ENCODE data around the gene MTRF1.

Gene MTRF1, protein sequence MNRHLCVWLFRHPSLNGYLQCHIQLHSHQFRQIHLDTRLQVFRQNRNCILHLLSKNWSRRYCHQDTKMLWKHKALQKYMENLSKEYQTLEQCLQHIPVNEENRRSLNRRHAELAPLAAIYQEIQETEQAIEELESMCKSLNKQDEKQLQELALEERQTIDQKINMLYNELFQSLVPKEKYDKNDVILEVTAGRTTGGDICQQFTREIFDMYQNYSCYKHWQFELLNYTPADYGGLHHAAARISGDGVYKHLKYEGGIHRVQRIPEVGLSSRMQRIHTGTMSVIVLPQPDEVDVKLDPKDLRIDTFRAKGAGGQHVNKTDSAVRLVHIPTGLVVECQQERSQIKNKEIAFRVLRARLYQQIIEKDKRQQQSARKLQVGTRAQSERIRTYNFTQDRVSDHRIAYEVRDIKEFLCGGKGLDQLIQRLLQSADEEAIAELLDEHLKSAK

DNA sequence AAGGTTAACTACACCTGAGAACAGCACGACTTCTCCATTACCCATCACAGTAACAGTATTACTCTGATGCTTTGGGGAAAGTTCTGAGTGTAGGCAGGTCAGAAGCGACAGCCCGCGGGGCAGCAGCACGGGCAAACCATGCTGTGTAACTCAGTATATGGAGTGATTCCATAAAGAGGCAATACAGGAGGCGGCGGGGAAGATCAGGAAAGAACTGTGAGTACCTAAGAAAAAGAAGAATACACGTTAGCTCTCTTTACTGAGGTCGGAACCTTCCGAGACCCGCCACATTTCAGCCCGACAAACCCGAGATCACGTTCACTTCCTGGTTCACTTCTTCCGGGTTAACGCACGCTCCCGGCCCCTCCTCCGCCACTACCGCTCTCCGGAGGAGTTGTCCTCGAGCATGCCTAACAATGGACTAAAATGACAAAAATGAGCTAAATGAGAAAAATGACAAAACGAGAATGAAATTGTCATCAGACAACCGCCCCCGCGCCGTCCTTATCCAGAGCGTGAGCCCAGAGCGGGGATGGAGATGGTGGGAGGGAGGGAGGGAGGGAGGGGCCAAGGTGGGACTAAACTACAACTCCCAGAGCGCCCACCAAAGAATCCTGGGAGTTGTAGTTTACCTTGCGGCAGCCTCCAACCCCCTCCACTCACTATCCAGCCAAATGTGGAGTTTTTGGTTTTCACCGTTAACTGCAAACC lies at the start of gene MTRF1:
Gene MTRF1, minus strand, starts transcription at position 316 of the 711 bp plus-strand sequence. CDS start 2,669 bp downstream, outside the sequence.
- peak; percentile 32 for DNase-seq

DNA sequence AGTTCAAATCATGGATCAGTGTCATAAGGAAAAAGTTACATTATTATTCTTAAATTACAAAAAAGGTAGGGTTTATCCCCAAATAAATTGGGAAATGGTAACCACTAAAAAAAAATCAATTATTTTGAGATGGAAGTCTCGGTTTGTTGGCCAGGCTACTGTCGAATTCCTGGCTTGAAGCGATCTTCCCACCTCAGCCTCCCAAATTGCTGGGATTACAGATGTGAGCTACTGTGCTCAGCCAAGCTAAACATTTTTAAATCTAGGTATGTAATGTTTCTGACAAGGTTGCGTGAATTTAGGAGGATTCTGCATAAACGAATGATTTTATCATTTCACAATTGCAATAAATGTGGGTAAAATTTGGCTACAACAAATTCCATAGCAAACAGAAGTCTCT lies 49.7 kb upstream of the MTRF1 start:
- no peak for DNase-seq

DNA sequence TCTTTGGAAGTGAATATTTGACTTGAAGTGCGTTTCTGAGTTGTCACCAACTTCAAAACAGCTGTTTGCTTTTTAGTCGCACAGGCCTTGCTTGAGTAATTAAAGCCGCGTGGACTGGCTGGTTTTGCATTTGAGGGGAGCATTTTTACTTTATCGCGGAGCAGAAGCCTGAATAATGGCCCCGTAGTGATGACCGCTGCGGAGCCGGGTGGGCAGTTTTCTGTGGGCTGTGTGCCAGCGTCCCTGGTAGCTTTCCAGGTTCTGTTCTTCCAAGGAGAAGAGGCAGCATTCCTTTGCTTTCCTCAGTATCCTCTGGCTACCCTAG lies 48.8 kb upstream of the MTRF1 start:
- DNase-seq = no peak

DNA sequence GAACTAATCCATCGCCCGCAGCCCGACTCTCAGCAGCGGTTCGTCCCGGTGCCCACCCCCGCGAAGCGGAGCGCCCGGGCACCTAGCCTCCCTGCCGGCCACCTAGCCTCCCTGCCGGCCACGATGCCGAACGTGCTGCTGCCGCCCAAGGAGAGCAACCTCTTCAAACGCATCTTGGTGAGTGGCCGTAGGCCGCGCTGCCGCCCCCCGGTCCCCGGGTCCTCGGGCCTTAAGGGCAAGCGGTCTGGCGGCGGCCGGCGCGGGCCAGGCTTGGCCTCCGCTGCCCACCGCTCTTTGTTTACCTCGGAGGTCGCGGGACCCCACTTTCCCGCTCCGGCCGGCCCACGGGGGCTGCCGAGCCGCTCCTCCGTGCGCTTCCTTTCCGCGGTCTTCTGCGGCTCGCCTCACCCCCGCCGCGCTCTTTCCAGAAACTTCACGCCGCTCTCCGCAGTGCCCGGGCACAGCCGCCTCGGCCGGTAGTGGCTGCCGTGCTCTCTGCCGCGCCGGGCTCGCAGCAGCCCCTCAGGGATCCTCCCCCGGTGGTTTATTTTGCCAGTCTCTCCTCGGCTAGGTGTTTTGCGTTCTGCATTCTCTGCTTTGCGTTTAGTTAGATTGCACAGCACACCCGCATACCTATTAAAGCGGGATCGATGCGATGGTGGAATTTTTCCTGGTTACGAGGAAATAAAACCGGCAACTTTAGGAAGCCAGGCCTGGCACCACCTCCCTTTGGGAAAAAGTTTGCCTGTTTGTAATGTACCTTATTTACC lies 48.2 kb upstream of the MTRF1 start:
- no peak for DNase-seq

DNA sequence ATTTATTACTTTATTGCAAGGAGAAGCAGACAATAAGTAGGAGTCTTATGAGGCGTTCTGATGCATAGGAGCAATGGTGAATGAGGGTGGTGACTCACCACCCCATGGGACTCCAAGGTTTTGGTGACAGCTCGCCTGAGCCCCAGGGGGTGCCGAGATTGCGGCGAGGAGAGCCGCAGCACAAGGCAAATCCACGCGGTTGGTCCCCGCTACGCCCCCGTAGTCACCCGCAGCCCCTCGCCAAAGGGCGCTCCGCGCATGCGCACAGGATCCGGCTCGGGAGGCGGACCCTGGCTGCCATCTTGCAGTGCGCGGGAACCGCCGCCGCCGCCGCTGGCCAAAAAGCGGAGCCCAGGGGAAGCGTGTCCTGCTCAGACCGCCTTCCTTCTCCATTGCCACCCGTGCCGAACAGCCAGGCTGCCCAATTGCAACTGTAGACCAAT lies 47.6 kb upstream of the MTRF1 start, which contains the start of gene NAA16:
Gene NAA16, plus strand, starts transcription at position 305 of the 443 bp plus-strand sequence. CDS start 262 bp downstream, outside the sequence.
- DNase-seq = peak; percentile 70

DNA sequence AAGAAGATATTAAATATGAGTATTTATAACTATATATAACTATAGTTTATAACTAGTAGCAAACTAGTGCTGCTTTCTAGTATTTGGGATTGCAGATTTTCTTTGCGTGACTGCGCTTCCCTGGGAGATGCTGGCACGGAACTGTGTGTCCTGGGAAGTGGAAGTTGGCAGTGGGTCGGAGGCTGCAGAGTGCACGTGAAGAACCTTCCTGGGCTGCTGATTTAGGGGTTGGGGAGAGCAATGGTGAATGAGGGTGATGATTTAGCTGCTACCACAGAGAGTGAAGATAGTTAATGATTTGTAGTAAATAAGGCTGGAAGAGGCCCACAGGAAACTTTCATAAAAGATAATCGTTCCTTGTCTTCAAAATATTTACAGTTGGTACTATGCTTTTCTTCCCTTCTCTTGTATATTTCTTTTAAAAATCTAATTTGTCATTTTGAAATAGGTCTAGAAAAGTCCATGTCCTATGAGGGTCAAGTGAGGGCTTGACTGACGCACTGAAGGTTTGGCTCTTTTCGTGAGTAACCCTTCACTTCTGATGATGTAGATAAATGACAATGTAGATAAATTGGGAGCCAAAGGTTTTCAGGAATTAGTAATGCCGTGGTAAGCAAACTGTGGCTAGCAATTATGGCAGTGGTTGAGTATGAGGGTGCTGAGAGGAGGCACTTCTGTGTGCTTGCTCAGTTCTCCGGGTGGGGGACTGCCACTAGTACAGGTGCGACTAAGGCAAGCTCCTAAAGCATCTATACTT lies 44.7 kb upstream of the MTRF1 start:
- no peak for DNase-seq

DNA sequence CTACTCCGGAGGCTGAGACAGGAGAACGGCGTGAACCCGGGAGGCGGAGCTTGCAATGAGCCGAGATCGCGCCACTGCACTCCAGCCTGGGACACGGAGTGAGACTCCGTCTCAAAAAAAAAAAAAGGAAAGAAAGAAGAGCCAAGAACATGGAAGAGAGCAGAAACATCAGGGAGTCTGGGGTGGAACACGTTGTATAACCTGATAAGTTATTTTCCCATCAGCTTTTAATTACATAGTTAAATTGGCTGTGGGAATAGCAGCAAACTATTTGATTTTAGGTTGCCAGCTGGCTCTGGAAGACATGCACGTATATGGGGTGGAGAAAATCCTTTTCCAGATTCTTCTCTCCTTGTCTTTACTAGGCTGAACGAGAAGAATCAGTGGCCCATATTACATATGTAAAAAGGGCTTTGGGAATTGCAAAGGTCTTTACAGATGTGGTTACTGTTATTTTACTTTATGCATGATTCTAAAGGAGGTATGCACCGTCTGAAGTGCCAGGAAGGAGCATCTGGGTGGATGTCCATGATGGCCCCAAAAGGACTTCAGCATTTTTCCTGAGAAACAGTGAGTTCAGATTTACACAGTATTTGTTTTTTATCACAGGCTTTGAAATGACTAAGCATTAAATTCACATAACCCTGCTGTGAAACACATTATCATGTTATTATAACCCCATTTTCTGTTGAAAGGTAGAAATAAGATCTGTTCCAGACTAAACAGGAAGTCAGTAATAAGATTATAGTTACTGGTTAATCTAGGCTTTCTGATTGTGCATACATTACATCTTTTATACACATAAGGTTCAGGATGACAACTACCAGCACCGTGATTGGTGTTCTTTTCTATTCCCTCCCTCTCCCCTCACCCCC lies 43.1 kb upstream of the MTRF1 start:
- no peak for DNase-seq

DNA sequence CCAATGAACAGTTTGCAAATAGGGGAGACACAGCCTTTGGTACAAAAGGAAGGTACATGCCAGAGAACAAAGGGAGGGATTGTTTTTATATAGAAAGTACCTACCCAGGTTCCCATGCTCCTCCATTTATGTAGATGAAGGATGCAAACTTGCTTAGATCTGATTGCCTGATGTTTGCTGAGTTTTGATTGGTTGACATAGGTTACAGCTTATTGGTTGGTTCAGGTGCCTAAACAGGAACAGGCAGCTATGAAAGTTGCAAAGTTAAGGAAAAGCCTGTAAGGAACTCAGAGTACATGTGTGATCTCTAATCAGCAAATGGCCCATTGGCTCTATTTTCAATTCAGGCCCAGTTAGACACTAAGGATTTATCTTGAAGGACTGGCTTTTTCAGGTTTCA lies 41.2 kb upstream of the MTRF1 start:
- no peak for DNase-seq

DNA sequence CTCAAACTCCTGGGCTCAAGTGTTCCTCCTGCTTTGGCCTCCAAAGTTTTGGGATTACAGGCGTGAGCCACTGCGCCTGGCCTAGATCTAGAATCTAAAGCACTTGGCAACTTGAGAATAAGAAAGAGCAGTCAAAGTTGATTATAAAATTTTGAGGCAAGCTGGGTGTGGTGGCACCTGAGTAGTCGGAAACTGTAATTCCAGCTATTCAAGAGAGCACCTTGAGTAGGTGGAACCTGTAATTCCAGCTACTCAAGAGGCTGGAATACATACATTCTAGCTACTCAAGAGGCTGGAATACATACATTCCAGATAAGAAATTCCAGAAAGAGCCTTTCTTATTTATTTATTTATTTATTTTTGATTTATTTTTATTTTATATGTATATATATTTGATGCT lies 39.4 kb upstream of the MTRF1 start:
- no peak for DNase-seq

DNA sequence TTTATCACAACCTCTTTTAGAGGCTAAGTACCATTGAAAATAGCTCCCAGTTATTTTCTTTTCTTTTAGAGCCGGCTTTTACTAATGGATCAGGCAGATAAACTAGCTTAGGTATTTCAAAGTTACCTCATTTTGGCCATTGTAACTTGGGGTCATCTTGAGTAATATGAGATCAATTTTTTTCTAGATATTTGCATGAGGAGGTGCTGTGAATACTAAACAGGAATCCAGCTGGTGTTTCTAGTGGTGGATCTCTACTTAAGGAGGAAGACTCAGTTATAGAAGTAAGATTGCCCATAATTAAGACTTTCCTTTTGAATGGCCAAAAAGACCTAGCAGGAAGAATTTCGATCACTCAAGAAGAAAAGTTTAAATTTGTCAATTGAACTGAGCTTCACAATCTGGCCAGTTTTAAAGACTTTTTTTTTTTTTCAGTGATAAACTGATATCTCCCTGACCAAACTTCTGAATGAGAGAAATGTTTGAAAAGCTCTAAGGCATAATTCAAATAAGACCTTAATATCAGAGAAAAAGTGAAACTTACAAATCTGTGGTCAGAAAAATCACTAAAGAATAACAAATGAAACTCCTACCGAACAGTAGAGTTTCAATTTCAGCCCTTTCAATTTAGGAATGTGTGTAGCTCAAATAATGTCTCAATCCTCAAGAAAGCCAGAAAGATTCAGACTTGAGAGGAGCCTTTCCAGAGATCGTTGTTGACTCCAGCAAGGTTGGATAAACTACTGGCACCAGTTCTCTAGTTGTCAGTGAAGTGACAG lies 36.1 kb upstream of the MTRF1 start:
- DNase-seq = no peak

DNA sequence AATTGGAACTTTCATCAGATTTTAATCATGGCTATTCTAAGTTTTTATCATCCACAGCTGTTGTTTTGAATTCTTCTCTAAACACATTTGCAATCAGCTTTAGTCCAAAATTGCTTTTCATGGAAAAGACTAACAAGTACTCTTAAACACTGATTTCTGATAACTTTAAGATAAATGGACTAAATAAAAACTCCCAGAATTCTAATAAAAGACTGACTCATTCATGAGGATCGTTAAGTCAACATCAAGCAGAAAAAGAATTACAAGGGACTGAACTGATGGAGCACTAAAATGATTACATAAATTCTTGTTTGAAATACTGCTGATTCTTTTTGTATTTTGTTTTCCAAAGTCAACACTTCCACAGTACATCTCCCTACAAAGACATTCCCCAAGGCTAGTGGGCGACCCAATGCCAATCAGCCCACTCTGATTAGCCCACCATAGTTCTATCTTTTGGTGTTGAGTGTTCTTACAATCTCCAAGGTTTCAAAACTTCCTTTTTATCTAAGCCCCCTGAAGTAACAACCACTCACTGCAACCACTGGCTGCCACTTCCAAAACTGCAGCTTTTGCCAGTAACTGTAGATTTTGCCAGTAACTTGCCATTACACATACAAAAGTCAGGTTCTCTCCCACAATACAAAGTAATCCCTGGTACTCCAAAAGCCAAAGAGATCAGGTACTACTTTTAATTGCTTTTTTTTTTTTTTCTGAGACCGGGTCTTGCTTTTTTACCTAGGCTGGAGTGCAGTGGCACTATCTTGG lies 33.7 kb upstream of the MTRF1 start:
- no peak for DNase-seq

DNA sequence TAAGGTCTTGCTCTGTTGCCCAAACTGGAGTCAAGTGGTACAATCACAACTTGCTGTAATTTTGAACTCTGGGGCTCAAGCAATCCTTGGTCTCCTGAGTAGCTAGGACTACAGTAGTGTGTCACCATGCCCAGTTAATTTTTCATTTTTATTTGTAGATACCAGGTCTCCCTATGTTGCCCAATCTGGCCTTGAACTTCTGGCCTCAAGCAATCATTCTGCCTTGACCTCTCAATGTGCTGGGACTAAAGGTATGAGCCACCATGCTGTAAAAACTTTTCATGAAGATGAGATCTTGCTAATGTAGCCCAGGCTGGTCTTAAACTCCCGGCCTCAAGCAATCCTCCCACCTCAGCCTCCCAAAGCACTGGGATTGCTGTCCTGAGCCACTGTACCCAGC lies 32.6 kb upstream of the MTRF1 start:
- DNase-seq = no peak

DNA sequence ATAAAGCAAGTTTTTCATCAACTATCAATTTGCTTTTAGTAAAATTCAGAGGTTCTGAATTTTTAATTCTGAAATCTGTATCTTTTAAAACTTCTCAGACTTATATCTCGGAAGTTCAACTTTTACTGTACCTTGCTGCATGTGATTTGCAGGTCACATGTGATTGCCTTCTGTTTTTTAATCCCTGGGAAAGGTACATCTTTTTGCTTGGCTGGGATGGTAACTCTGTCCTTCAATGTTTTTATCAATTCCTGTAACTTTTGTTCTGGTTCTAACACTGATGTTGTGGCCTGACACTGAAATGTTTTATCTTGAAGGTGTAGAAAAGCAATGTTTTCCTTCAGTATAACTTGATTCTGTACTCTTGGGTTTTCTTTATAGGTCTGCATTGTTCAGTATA lies 31.5 kb upstream of the MTRF1 start:
- DNase-seq = no peak

DNA sequence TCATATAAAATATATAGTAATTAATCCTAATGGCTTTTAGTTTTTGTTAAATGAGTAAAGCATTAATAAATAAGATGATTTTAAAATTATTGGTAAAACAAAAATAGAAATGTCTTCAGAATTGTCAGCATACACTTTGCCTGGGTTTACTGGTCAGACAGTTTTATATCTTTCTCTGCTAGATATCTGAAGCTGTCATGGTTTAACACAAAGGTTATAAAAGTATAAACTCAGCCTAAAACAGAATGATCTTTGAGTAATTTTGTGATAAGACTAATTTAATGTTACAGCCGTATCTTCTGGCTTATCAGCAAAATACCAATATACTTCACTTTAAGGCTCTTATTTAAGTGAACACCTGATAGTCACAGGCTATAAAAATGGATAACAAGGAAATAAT lies 29.9 kb upstream of the MTRF1 start:
- DNase-seq = no peak

DNA sequence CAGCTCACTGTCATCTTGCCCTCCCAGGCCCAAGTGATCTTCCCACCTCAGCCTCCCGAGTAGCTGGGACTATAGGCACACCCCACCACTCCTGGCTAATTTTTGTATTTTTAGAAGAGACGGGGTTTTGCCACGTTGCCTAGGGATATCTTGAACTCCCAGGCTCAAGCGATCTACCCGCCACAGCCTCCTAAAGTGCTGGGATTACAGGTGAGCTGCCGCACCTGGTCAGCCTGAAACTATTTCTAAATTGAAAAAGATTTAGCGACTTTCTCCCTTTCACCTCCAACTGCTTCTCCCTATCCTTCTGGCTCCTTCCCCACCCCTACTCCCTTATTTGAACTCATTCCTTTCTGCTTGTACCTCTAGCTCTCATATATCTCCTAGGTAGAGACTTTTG lies 27.9 kb upstream of the MTRF1 start:
- no peak for DNase-seq

DNA sequence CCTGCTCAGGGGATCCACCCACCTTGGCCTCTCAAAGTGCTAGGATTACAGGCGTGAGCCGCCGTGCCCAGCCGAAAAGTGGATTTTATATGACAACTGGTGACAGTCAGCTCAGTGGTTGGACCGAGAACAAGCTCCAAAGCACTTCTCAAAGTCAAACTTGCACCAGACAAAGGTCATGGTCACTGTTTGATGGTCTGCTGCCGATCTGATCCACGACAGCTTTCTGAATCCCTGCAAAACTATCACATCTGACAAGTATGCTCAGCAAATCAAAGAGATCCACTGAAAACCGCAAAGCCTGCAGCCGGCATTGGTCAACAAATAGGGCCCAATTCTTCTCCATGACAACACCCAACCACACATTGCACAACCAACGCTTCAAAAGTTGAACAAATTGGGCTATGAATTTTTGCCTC lies 26.1 kb upstream of the MTRF1 start:
- no peak for DNase-seq

DNA sequence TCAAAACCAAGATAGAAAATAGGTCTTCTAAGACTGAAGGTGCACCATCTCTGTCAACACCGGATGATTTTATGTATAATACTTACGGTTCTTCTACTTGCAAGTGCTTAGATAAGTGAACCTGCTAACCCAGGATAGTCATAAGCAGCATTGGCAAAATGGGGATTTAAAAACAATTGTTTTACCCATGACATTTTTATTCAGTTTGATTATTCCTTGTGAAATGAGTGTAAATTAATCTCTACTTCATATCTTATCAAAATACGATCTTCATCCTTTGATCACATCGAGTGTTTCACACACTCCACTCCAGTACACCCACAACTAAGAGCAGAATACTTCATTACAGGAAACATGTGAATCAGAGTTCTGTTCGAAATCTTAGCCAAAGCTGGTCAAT lies 23.0 kb upstream of the MTRF1 start:
- DNase-seq = no peak

DNA sequence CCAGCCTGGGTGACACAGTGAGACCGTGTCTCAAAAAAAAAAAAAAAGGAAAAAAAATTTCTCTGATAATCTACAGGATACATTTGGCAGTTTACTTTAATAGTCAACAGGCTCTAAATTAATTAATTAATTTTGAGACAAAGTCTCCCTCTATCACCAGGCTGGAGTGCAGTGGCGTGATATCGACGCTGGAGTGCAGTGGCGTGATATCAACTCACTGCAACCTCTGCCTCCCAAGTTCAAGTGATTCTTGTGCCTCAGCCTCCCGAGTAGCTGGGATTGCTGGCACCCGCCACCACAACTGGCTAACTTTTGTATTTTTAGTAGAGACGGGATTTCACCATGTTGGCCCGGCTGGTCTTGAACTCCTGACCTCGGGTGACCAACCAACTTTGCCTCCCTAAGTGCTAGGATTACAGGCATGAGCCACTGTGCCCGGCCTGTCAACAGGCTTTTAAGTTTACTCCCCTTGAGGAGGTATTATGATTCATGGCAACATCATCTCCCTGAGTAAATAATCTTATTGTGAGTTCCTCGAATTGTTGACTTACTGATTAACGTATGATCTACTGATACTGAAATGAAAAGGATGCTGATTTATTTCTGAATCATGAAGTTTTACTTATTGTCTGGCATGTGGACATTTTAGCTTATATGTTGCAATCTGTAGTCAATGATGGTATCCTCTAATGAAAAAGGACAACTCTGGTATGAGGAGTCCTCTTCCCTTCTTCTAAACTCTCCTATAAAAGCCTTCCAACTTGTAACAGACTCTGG lies 21.3 kb upstream of the MTRF1 start:
- no peak for DNase-seq

DNA sequence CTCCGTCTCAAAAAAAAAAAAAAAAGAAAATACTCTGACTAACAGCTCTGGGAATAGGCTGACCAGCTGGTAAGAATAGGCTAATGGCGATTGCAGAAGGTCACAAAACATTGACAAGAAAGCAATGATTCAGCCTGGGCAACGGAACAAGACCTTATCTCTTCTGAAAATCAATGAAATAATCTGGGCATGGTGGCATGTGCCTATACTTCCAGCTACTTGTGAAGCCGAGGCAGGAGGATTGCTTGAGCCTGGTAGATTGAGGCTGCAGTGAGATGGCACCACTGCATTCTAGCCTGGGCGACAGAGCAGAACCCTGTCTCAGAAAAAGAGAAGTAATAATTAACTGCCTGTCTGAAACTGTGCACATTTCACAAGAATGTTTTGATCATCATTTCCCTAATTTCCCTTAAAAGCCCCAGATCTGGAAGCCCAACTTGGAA lies 18.8 kb upstream of the MTRF1 start:
- no peak for DNase-seq
